Measurements from ENCODE around the gene RFX5.

DNA sequence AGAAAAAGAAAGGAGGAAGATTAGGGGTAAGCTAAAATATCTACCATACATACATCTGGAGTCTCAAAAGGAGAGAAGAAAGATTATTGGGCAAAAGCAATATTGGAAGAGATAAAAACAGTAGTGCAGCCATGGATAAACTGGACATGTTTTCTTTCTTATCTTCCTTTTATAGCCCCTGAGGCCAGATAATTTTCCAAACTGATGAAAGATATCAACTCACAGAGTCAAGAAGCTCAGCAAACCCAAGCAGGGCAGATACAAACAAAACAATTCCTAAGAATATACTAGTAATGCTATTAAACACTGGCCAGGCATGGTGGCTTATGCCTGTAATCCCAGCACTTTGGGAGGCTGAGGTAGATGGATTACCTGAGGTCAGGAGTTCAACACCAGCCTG lies 46.5 kb upstream of the RFX5 start:
- TF ChIP-seq, protein P1, sequence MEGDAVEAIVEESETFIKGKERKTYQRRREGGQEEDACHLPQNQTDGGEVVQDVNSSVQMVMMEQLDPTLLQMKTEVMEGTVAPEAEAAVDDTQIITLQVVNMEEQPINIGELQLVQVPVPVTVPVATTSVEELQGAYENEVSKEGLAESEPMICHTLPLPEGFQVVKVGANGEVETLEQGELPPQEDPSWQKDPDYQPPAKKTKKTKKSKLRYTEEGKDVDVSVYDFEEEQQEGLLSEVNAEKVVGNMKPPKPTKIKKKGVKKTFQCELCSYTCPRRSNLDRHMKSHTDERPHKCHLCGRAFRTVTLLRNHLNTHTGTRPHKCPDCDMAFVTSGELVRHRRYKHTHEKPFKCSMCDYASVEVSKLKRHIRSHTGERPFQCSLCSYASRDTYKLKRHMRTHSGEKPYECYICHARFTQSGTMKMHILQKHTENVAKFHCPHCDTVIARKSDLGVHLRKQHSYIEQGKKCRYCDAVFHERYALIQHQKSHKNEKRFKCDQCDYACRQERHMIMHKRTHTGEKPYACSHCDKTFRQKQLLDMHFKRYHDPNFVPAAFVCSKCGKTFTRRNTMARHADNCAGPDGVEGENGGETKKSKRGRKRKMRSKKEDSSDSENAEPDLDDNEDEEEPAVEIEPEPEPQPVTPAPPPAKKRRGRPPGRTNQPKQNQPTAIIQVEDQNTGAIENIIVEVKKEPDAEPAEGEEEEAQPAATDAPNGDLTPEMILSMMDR (IDR thresholded peaks at IDR 0.05 in 2 of 3, conservative IDR thresholded peaks at IDR 0.05 in 1 of 3; ENCODE audit: borderline replicate concordance in 1 of 3, insufficient read depth in 1 of 3, low read depth in 2 of 3, low read length in 2 of 3), result no peak
- TF ChIP-seq, protein P2, sequence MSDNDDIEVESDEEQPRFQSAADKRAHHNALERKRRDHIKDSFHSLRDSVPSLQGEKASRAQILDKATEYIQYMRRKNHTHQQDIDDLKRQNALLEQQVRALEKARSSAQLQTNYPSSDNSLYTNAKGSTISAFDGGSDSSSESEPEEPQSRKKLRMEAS (IDR thresholded peaks at IDR 0.05), result no peak
- no peak for TF ChIP-seq POLR2A (IDR thresholded peaks at IDR 0.05; ENCODE audit: borderline replicate concordance, extremely low read depth, insufficient read depth, insufficient read length)
- TF ChIP-seq FOSL1 (IDR thresholded peaks at IDR 0.05; ENCODE audit: low read depth), result no peak
- TF ChIP-seq POLR2AphosphoS5 (IDR thresholded peaks at IDR 0.05; ENCODE audit: low read depth, low read length), result no peak
- TF ChIP-seq, protein P3, sequence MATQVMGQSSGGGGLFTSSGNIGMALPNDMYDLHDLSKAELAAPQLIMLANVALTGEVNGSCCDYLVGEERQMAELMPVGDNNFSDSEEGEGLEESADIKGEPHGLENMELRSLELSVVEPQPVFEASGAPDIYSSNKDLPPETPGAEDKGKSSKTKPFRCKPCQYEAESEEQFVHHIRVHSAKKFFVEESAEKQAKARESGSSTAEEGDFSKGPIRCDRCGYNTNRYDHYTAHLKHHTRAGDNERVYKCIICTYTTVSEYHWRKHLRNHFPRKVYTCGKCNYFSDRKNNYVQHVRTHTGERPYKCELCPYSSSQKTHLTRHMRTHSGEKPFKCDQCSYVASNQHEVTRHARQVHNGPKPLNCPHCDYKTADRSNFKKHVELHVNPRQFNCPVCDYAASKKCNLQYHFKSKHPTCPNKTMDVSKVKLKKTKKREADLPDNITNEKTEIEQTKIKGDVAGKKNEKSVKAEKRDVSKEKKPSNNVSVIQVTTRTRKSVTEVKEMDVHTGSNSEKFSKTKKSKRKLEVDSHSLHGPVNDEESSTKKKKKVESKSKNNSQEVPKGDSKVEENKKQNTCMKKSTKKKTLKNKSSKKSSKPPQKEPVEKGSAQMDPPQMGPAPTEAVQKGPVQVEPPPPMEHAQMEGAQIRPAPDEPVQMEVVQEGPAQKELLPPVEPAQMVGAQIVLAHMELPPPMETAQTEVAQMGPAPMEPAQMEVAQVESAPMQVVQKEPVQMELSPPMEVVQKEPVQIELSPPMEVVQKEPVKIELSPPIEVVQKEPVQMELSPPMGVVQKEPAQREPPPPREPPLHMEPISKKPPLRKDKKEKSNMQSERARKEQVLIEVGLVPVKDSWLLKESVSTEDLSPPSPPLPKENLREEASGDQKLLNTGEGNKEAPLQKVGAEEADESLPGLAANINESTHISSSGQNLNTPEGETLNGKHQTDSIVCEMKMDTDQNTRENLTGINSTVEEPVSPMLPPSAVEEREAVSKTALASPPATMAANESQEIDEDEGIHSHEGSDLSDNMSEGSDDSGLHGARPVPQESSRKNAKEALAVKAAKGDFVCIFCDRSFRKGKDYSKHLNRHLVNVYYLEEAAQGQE (IDR thresholded peaks at IDR 0.05; ENCODE audit: low read depth), result no peak
- TF ChIP-seq YY1 (IDR thresholded peaks at IDR 0.05; ENCODE audit: extremely low read depth, insufficient replicate concordance, low read depth, low read length), result no peak
- no peak for TF ChIP-seq ZNF274 (IDR thresholded peaks at IDR 0.05; ENCODE audit: low read depth, low read length)
- TF ChIP-seq, protein P4, sequence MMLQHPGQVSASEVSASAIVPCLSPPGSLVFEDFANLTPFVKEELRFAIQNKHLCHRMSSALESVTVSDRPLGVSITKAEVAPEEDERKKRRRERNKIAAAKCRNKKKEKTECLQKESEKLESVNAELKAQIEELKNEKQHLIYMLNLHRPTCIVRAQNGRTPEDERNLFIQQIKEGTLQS (IDR thresholded peaks at IDR 0.05), result no peak
- no peak for TF ChIP-seq JUND (IDR thresholded peaks at IDR 0.05)
- no peak for TF ChIP-seq SRF (IDR thresholded peaks at IDR 0.05; ENCODE audit: low read depth)
- no peak for TF ChIP-seq SIN3A (IDR thresholded peaks at IDR 0.05; ENCODE audit: low read depth)
- no peak for TF ChIP-seq EZH2 (IDR thresholded peaks at IDR 0.05)

All from HCT116 (cell line).